ENCODE measurements around the gene MAP2K2.

Gene MAP2K2

GRCh38 chr19:4077800-4078684 is 45.9 kb downstream of the MAP2K2 start:
- peak; percentile 58 to 71 for DNase-seq

- DNase-seq = no peak
These were observed 46.9 kb downstream of the MAP2K2 start for GRCh38 chr19:4077007-4077374.

DNA sequence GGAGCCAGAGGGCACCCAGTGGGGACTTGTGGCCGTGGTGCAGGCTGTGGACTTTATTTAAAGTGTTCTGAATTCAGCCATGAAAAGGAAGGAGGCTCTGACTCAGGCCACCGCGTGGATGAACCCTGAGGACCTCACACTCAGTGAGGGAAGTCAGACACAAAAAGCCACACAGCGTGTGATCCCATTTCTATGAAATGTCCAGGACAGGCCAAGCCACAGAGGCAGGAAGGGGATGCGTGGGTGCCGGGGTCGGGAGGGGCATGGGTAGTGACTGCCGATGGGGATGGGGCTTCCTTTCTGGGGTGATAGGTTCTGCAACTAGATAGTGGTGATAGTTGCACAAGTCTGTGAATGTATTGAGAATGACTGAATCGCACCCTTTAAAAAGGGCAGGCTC is 48.5 kb downstream of the MAP2K2 start:
- peak in 1 of 2 experiments; percentile 50 for DNase-seq

GRCh38 chr19:4071610-4072009 is 52.3 kb downstream of the MAP2K2 start:
- DNase-seq = no peak

GRCh38 chr19:4069331-4069959 is 54.5 kb downstream of the MAP2K2 start:
- DNase-seq = peak; percentile 70 to 73

DNA sequence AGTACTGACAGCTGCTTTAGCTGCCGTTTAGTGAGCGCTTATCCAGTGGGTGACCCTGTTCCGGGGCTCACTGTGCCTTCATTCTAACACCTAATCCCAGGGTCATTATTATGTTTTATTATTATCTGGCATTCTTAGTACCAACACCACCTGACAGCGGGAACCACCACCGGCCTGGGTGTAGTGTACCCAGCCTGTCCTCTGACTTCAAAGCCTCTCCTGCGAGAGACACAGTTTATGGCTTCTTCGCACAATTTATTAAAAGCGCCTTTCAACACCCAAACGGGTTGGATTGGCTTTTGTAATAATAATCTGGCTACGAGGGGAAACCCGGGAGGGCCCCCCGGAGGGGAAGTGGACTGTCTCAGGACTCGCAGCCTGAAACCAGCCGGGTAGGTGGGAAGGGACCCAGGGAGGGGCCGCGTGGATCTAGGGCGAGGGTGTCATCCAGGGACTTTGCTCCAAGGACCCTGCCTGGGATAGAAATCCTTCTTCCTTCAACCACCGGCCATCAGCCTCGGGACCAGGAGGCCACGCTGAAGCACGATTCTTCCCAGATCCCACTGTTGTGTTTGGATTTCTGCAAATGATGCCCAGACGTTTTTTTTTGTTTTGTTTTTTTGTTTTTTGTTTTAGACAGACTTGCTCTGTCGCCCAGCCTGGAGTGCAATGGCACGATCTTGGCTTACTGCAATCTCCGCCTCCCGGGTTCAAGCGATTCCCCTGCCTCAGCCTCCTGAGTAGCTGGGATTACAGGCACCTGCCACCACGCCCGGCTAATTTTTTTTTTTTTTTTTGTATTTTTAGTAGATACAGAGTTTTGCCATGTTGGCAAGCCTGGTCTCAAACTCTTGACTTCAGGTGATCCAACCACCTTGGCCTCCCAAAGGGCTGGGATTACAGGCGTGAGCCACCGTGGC is 55.6 kb downstream of the MAP2K2 start:
- no peak for DNase-seq

DNA sequence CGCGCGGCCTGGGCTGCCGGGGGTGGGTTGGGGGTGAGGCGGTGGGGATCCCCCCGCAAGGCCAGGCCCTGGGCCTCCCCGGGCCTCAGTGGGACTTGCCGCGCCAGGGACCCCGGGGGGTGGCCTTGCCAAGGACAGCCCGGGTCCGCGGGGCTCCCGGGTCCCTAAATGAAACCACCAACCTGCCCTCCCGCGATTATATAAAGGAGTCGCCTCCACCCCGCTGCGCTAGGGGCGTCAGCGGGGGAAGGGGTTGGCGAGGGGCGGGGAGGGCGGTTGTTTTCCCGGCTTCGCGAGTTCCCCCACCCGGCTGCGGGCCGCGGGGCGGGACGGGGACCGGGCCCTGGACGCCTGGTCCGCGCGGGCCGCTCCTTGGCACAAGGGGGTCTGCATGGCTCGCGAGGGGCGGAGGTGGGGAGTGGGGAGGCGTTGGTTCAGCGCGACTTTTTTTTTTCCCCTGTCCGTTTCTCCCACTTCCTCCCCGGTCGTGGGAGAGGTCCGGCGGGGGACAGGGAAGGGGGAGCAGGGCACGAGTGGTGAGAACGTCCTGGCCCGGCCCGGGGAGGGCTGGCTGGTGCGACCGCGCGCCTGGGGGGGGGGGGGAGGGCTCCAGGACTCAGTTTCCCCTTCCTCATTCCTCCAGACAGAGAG is 56.4 kb downstream of the MAP2K2 start:
- no peak for DNase-seq

DNA sequence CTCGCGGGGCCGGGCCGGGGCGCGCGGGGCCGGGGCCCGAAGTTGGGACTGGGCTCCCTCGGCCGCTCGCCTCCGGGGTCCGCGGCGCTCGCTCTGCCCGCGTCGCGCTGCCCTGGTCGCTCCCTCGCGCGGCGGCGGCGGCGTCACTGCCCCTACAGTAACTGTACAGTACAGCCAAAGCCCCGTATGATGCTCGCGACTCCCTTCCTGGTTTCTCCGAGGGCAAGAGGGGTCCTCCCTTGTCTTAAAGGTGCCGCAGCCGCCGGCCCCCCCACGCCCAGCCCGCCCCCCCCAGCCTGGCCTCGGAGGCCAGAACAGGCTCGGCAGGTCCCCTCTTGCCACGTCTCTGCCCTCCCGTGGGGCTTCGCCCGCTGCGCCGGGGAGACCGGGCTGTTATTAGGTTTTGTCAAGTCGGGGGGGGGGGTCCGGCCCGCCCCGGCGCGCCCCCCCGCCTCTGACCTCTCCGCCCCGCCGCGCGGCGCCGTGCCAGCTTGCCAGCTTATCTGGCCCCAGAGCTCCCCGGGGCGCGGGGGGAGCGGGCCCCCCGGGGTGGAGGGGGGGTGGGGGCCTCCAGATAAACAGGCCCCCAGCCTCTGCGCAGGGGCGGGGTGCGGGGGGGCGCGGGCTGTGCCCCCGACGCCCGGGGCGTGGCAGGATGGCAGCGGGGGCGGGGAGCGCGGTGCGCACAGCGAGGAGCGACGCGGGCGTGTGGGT is 57.1 kb downstream of the MAP2K2 start, which contains the start of gene ZBTB7A:
ZBTB7A (minus strand) TSS at position 218 of the 714 bp plus-strand sequence. CDS start 11,667 bp downstream, outside the sequence.
- DNase-seq = peak; percentile 72 to 74

- peak in 1 of 2 experiments; percentile 55 for DNase-seq
These were observed 57.7 kb downstream of the MAP2K2 start for GRCh38 chr19:4066176-4066606.

DNA sequence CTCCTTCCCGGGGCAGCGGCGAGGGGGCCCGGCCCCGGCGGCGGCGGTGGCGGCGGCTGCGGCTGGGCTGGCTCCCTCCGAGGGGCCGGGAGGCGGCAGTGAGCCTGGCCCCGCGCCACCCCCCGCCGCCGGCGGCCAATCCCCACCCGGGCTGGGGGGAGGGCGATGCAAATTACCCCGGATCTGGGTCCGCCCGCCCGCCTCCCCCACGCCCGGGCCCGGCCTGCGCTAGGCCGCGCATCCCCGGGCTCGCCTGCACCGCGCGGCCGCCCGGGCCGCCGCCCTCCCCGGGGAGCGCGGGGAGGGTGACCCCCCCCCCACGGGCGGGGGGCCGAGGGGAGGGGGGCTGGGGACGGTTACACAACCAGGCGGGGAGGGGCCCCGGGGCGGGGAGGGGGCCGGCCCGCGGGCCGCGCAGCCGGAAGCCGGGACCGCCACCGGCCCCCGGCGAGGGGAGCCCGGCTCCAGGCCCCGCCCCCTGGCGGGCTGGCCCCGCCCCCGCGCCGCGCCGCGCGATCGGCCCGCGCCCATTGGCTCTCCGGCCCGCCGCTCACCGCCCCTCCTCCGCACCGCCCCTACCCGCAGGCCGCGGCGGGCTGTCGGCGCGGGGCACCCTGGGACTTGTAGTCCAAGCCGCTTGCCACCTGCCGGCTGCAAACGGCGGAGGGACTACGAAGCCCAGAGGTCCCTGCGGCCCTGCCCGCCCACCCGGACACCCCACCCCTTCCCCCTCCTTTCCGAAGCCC is 58.3 kb downstream of the MAP2K2 start:
- peak; percentile 94 for DNase-seq

GRCh38 chr19:4064496-4065260 is 59.2 kb downstream of the MAP2K2 start:
- peak in 1 of 2 experiments; percentile 46 for DNase-seq

- DNase-seq = no peak
These were observed 59.8 kb downstream of the MAP2K2 start for GRCh38 chr19:4064149-4064495.

DNA sequence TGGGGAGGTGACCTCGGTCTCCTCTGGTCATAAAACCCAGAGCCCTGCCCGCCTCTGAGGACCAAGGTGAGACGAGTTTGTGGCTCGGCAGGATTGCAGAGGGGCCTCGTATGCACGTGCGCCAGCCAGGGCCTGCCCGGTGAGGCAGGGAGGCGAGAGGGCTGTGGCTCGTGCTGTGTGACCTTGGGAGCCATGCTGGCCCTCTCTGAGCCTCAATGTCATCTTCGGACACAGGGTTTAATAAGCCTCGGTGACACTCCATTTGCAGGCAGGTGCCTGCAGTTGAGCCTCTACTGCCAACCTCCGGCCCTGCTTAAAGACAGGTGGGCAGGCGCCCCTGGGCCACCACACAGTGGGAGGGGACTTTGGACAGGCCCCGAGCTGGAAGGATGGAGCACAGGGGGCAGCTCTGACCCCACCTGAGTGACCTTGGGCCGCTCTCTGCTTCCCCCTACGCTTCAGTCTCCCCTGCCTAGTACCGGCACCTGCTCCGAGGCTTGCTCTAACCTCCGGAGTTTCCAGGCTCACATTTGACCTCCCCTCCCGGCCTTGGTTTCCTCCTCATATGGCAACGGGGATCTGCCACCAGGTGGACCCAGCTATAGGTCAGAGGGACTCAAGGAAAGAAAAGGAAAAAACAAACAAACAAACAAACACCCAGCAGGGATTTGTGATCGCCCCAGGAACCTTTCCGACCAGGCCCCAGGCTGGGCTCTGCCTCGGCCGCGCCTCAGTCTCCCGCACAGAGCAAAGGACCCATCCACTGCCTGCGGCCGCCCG is 60.4 kb downstream of the MAP2K2 start:
- no peak for DNase-seq

- DNase-seq = no peak
These were observed 61.2 kb downstream of the MAP2K2 start for GRCh38 chr19:4062419-4063368.

DNA sequence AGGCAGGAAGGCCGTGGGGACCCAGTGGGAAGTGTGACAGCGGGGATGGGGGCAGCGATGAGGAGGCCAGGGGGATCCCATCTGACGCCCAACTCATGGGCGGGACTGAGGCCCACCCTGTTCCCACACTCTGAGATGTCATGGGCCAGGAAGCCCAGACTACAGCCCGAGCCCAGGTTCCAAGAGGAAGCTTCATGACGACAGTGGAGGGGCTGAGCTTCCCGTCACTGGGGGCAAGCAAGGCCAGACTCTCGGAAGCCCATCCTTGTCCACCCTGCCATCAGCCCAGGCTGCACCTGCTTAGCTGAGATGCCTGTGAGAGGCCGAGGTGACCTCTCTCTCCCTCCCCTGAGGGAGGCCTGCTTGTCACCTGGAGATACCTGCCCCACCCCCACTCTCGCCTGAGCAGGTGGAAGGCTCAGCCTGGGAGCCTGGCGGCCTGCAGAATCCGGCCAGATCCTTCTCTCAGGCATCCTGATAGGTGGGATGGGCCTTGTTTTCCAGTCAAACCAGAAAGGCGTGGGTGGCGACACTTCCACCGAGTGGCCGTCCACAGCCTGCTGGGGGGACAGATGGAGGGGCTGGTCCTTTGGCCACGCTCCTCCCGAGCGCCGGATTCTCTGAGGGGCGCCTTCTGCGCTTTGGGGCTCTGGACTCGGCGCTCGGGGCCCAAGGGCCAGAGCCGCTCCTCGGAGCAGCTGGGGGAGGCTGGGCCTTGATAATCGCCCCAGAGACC is 62.1 kb downstream of the MAP2K2 start:
- DNase-seq = no peak

GRCh38 chr19:4061178-4061682 is 62.7 kb downstream of the MAP2K2 start:
- DNase-seq = peak in 1 of 2 experiments; percentile 42

- no peak for DNase-seq
These were observed 63.2 kb downstream of the MAP2K2 start for GRCh38 chr19:4060621-4061177.

Measured in activated CD4-positive, alpha-beta T cell treated with anti-CD3 and anti-CD28 coated beads, Interleukin-2, amount 50 U/mL, for 48 hours (primary cell).